ENCODE measurements around the gene BRSK1.
"Not testable (repeated sequence)": the region's sequence is repeated elsewhere in the genome, so short reads cannot be mapped to it uniquely, and the experiment has no call there.

The BRSK1 gene

GRCh38 chr19:55320844-55321419 lies 37.1 kb downstream of the BRSK1 start:
- no peak for ATAC-seq
- DNase-seq (ENCODE audit: low spot score in 2 of 2), result no peak
- no peaks in the 10 kb centered on the region for H3K36me3 Mint-ChIP-seq
- H3K27ac Mint-ChIP-seq, result no peak overlapping the region
- peaks cover 9% of the 10 kb centered on the region for H3K4me1 Mint-ChIP-seq
- H3K9me3 Mint-ChIP-seq, result no peaks in the 10 kb centered on the region
- H3K4me3 Mint-ChIP-seq, result no peak overlapping the region

GRCh38 chr19:55321466-55322137 lies 37.8 kb downstream of the BRSK1 start:
- Mint-ChIP-seq H3K9me3 (no peaks in the 10 kb centered on the region), H3K27ac (peak overlapping the region; percentile 33), H3K4me3 (no peak overlapping the region), H3K36me3 (no peaks in the 10 kb centered on the region), H3K4me1 (peaks cover 9% of the 10 kb centered on the region)
- ATAC-seq (no peak), DNase-seq (ENCODE audit: low spot score in 2 of 2) (no peak)

GRCh38 chr19:55322204-55322885 lies 38.5 kb downstream of the BRSK1 start:
- H3K9me3 Mint-ChIP-seq, result no peaks in the 10 kb centered on the region
- peaks cover 9% of the 10 kb centered on the region for H3K4me1 Mint-ChIP-seq

GRCh38 chr19:55324662-55325061 lies 40.9 kb downstream of the BRSK1 start:
- no peaks in the 10 kb centered on the region for H3K9me3 Mint-ChIP-seq
- H3K4me3 Mint-ChIP-seq, result no peak overlapping the region
- peak overlapping the region; percentile 34 for H3K27ac Mint-ChIP-seq
- no peaks in the 10 kb centered on the region for H3K36me3 Mint-ChIP-seq
- DNase-seq (ENCODE audit: low spot score in 2 of 2), result no peak
- ATAC-seq, result no peak
- H3K4me1 Mint-ChIP-seq, result peaks cover 9% of the 10 kb centered on the region

More at GRCh38 chr19:55322204-55322885, 38.5 kb downstream of the BRSK1 start:
- Mint-ChIP-seq H3K36me3 (no peaks in the 10 kb centered on the region), H3K27ac (peak overlapping the region; percentile 33), H3K4me3 (no peak overlapping the region)
- ATAC-seq (peak; percentile 45), DNase-seq (ENCODE audit: low spot score in 2 of 2) (no peak)

- Mint-ChIP-seq H3K36me3 (no peaks in the 10 kb centered on the region), H3K4me1 (peaks cover 9% of the 10 kb centered on the region), H3K27ac (peak within 1 kb of the TSS; percentile 34), H3K4me3 (no peak within 1 kb of the TSS), H3K9me3 (no peaks in the 10 kb centered on the region)
- DNase-seq (ENCODE audit: low spot score in 2 of 2), result no peak
- no peak for ATAC-seq
Observed at GRCh38 chr19:55325172-55325571, 41.4 kb downstream of the BRSK1 start, which contains the start of gene TMEM150B. Gene TMEM150B (minus strand): TSS chr19:55325341. CDS start chr19:55321036, 4,305 bp downstream.

- not testable (repeated sequence) for H3K4me3 Mint-ChIP-seq; H3K36me3 Mint-ChIP-seq; H3K9me3 Mint-ChIP-seq; H3K27ac Mint-ChIP-seq; ATAC-seq; DNase-seq (ENCODE audit: low spot score in 2 of 2); H3K4me1 Mint-ChIP-seq
Observed at GRCh38 chr19:55328774-55329318, 45.0 kb downstream of the BRSK1 start.

GRCh38 chr19:55329791-55330190 lies 46.0 kb downstream of the BRSK1 start:
- not testable (repeated sequence) for H3K27ac Mint-ChIP-seq; H3K4me1 Mint-ChIP-seq; H3K36me3 Mint-ChIP-seq; ATAC-seq; DNase-seq (ENCODE audit: low spot score in 2 of 2); H3K4me3 Mint-ChIP-seq; H3K9me3 Mint-ChIP-seq

GRCh38 chr19:55333870-55334269 lies 50.1 kb downstream of the BRSK1 start:
- H3K36me3 Mint-ChIP-seq, result peaks cover 8% of the 10 kb centered on the region
- no peak overlapping the region for H3K27ac Mint-ChIP-seq
- H3K4me1 Mint-ChIP-seq, result peaks cover 7% of the 10 kb centered on the region
- H3K4me3 Mint-ChIP-seq, result no peak overlapping the region
- no peaks in the 10 kb centered on the region for H3K9me3 Mint-ChIP-seq
- ATAC-seq (no peak), DNase-seq (ENCODE audit: low spot score in 2 of 2) (no peak)

GRCh38 chr19:55336101-55336500 lies 52.3 kb downstream of the BRSK1 start:
- Mint-ChIP-seq H3K27ac (no peak overlapping the region), H3K36me3 (peaks cover 18% of the 10 kb centered on the region), H3K9me3 (no peaks in the 10 kb centered on the region), H3K4me3 (no peak overlapping the region), H3K4me1 (peaks cover 23% of the 10 kb centered on the region)
- DNase-seq (ENCODE audit: low spot score in 2 of 2), result no peak
- ATAC-seq, result no peak

GRCh38 chr19:55339105-55339888 lies 55.5 kb downstream of the BRSK1 start, which contains the start of gene KMT5C:
Gene KMT5C (plus strand): TSS chr19:55339876. CDS start chr19:55341937, 2,061 bp downstream.
- peak; percentile 89 for ATAC-seq
- peak within 1 kb of the TSS; percentile 99 for H3K27ac Mint-ChIP-seq
- DNase-seq (ENCODE audit: low spot score in 2 of 2), result peak; percentile 98 to 100
- peaks cover 30% of the 10 kb centered on the region for H3K4me1 Mint-ChIP-seq
- H3K9me3 Mint-ChIP-seq, result no peaks in the 10 kb centered on the region
- peak within 1 kb of the TSS; percentile 81 for H3K4me3 Mint-ChIP-seq
- H3K36me3 Mint-ChIP-seq, result peaks cover 30% of the 10 kb centered on the region

GRCh38 chr19:55339889-55340783 lies 56.3 kb downstream of the BRSK1 start:
- DNase-seq (ENCODE audit: low spot score in 2 of 2) (peak in 1 of 2 donors; percentile 70), ATAC-seq (no peak)
- peak overlapping the region; percentile 81 for H3K4me3 Mint-ChIP-seq
- peak overlapping the region; percentile 99 for H3K27ac Mint-ChIP-seq
- peaks cover 34% of the 10 kb centered on the region for H3K4me1 Mint-ChIP-seq
- H3K9me3 Mint-ChIP-seq, result no peaks in the 10 kb centered on the region
- peaks cover 30% of the 10 kb centered on the region for H3K36me3 Mint-ChIP-seq

GRCh38 chr19:55340784-55341147 lies 57.0 kb downstream of the BRSK1 start:
- peak overlapping the region; percentile 99 for H3K27ac Mint-ChIP-seq
- peaks cover 39% of the 10 kb centered on the region for H3K4me1 Mint-ChIP-seq
- DNase-seq (ENCODE audit: low spot score in 2 of 2), result no peak
- H3K9me3 Mint-ChIP-seq, result no peaks in the 10 kb centered on the region
- peak overlapping the region; percentile 81 for H3K4me3 Mint-ChIP-seq
- peaks cover 30% of the 10 kb centered on the region for H3K36me3 Mint-ChIP-seq
- ATAC-seq, result no peak

GRCh38 chr19:55341171-55341588 lies 57.4 kb downstream of the BRSK1 start:
- H3K4me1 Mint-ChIP-seq, result peaks cover 39% of the 10 kb centered on the region
- no peaks in the 10 kb centered on the region for H3K9me3 Mint-ChIP-seq
- DNase-seq (ENCODE audit: low spot score in 2 of 2) (peak in 1 of 2 donors; percentile 16), ATAC-seq (no peak)
- peak overlapping the region; percentile 99 for H3K27ac Mint-ChIP-seq
- peaks cover 30% of the 10 kb centered on the region for H3K36me3 Mint-ChIP-seq
- peak overlapping the region; percentile 81 for H3K4me3 Mint-ChIP-seq

Measured in stimulated activated effector memory CD8-positive, alpha-beta T cell treated with anti-CD3 and anti-CD28 coated beads, Interleukin-12 subunit alpha, Interleukin-12 subunit beta, amount 100 ng/mL, for 72 hours (primary cell).